Epithelial cell of esophagus (primary cell): ENCODE results near the gene OR10A7.

Source experiments
- DNase-seq: peaks from one replicate; pipeline ENCODE4 v3.0.0; 2010; ENCODE audit warnings: low read depth
- H3K4me3 ChIP-seq: 2 replicates; pipeline ENCODE4 v1.5.1; 2011; ENCODE audit warnings: mild to moderate bottlenecking, low read length, control low read depth
- TF ChIP-seq, protein P1 (sequence below): IDR thresholded peaks from 2 replicates; pipeline ENCODE4 v1.5.1; 2011; ENCODE audit warnings: low read depth, mild to moderate bottlenecking, low read length, control low read depth, inconsistent platforms; ENCODE audit not compliant: insufficient read depth; ENCODE audit errors: missing control alignments

The OR10A7 gene

DNA sequence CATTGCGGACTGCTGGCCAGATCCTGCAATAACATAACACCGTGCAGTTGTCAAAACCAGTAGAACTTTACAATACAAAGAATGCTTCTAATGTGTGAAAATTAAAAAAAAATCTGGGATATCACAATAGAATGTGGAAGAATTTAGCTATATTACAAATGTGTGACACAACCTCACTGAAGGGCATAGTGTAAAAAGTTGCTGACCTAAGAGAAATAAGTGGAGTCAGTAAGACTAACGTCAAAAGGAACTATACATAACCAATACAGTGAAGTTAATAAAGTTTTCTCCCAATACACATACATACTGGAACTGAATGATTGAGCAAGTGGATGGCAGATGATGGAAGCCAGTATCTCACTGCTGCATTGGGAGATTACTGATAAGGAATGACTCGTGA is 36.0 kb downstream of the OR10A7 start:
- no peak overlapping the region for H3K4me3 ChIP-seq
- TF ChIP-seq, protein P1, sequence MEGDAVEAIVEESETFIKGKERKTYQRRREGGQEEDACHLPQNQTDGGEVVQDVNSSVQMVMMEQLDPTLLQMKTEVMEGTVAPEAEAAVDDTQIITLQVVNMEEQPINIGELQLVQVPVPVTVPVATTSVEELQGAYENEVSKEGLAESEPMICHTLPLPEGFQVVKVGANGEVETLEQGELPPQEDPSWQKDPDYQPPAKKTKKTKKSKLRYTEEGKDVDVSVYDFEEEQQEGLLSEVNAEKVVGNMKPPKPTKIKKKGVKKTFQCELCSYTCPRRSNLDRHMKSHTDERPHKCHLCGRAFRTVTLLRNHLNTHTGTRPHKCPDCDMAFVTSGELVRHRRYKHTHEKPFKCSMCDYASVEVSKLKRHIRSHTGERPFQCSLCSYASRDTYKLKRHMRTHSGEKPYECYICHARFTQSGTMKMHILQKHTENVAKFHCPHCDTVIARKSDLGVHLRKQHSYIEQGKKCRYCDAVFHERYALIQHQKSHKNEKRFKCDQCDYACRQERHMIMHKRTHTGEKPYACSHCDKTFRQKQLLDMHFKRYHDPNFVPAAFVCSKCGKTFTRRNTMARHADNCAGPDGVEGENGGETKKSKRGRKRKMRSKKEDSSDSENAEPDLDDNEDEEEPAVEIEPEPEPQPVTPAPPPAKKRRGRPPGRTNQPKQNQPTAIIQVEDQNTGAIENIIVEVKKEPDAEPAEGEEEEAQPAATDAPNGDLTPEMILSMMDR = no peak
- no peak for DNase-seq

DNA sequence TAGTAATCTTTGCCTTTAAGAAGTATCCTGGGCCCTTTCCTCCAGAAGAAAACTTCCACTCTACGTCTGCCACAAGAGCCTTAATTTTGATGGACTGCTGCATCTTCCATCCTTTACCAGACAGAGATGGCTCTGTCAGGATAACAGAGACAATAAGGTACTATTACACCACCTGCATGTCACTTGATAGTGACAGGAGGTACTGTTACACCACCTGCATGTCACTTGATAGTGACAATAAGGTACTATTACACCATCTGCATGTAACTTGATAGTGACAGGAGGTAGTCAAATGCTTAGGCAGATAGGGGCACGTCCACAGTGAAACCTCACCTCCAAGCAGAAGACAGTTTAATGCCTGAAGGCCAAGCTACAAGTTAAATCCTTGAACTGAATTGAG is 37.5 kb downstream of the OR10A7 start:
- H3K4me3 ChIP-seq = no peak overlapping the region
- no peak for DNase-seq
- TF ChIP-seq, protein P1 = no peak
